Endothelial cell of umbilical vein (primary cell): ENCODE results near the gene TMEM127. TPM values are rescaled to one million over a fixed set of nuclear protein-coding genes. Genes with fewer than 3 reads are reported as not detected.
"Not testable (repeated sequence)": the region's sequence is repeated elsewhere in the genome, so short reads cannot be mapped to it uniquely, and the experiment has no call there.

Experiments
- BruUV-seq: library from RNA; stranded (reverse); fragments of 400-500 nt; replicated peaks from 2 replicates; lab custom pipeline; 2021; lab: Mats Ljungman, UMichigan
- CTCF ChIA-PET: fragments of 300-600, 350-600 bp; sonication (Branson Sonifier 250); formaldehyde crosslinking; loops from one replicate; lab custom pipeline; 2021; ENCODE audit warnings: antibody characterized with exemption, inconsistent platforms; lab: Charles Lee
- POLR2A ChIA-PET: fragments of 300-600, 350-600 bp; sonication (Branson Sonifier 250); formaldehyde crosslinking; loops from one replicate; lab custom pipeline; 2021; ENCODE audit warnings: antibody characterized with exemption, inconsistent platforms; lab: Charles Lee
- DNase-seq: peaks from one replicate; pipeline ENCODE4 v3.0.0-alpha.2; 2011; ENCODE audit warnings: low read depth, low spot score
- FAIRE-seq: peaks from 2 replicates; lab custom pipeline; 2011; peaks lifted over from hg19 to GRCh38; lab: Jason Lieb, UNC
- H2AFZ ChIP-seq: 2 replicates; pipeline ENCODE4 v1.6.0; 2012; ENCODE audit warnings: low read depth, low read length, control low read depth, inconsistent platforms
- H3K27ac ChIP-seq: 2 replicates; pipeline ENCODE4 v1.5.1; 2011; ENCODE audit warnings: low read depth, mild to moderate bottlenecking, control low read depth, low read length, moderate library complexity; ENCODE audit not compliant: insufficient read depth
- H3K27me3 ChIP-seq, 2 experiments: 2 replicates each; pipeline versions ENCODE4 v1.6.0 to v1.6.1; 2011; ENCODE audit warnings: low read length in 2 of 2, mixed read lengths in 1 of 2; ENCODE audit not compliant: control insufficient read depth in 2 of 2, insufficient read depth in 2 of 2
- H3K36me3 ChIP-seq, 2 experiments: 2 replicates in 1 of 2; 3 replicates in 1 of 2; pipeline ENCODE4 v1.5.1; 2011; ENCODE audit warnings: low read length in 2 of 2, mild to moderate bottlenecking in 1 of 2, moderate library complexity in 1 of 2; ENCODE audit not compliant: control insufficient read depth in 2 of 2, insufficient read depth in 2 of 2; ENCODE audit errors: extremely low read depth in 1 of 2
- H3K4me1 ChIP-seq: 3 replicates; pipeline ENCODE4 v1.5.1; 2011; ENCODE audit warnings: mild to moderate bottlenecking, low read length; ENCODE audit not compliant: control insufficient read depth, insufficient read depth; ENCODE audit errors: extremely low read depth
- H3K4me2 ChIP-seq: 2 replicates; pipeline ENCODE4 v1.6.1; 2011; ENCODE audit warnings: low read length, control low read depth, mixed read lengths; ENCODE audit not compliant: insufficient read depth
- H3K4me3 ChIP-seq, 3 experiments: fragments of 200-600 bp in 1 of 3; sonication (generic), shearing (Covaris generic) in 1 of 3; replicated peaks in 1 of 3; 2 replicates each; pipeline ENCODE4 v1.5.1; 2011 to 2016; ENCODE audit warnings: control low read depth in 3 of 3, low read length in 3 of 3, mild to moderate bottlenecking in 2 of 3, inconsistent platforms in 1 of 3, low read depth in 1 of 3, moderate library complexity in 1 of 3; ENCODE audit not compliant: insufficient read depth in 1 of 3
- H3K79me2 ChIP-seq: 2 replicates; pipeline ENCODE4 v1.6.0; 2012; ENCODE audit warnings: low read length, inconsistent platforms; ENCODE audit not compliant: control insufficient read depth, insufficient read depth
- H3K9ac ChIP-seq: replicated peaks from 2 replicates; pipeline ENCODE3; 2011; ENCODE audit warnings: low read length, control low read depth; ENCODE audit not compliant: insufficient read depth; ENCODE audit errors: extremely low read depth
- H3K9me1 ChIP-seq: replicated peaks from 3 replicates; pipeline ENCODE4 v1.6.0; 2011; ENCODE audit warnings: mild to moderate bottlenecking, low read length; ENCODE audit not compliant: control insufficient read depth, insufficient read depth; ENCODE audit errors: extremely low read depth
- H3K9me3 ChIP-seq: replicated peaks from 2 replicates; pipeline ENCODE4 v1.5.1; 2012; ENCODE audit warnings: low read length, inconsistent platforms; ENCODE audit not compliant: control insufficient read depth, insufficient read depth
- H4K20me1 ChIP-seq: replicated peaks from 2 replicates; pipeline ENCODE3; 2011; ENCODE audit warnings: mild to moderate bottlenecking, low read length; ENCODE audit not compliant: control insufficient read depth, insufficient read depth; ENCODE audit errors: extremely low read depth
- EZH2 ChIP-seq: IDR thresholded peaks from 2 replicates; pipeline ENCODE4 v1.6.1; 2012; ENCODE audit warnings: borderline replicate concordance, low read depth, mild to moderate bottlenecking, moderate library complexity, low read length, inconsistent platforms; ENCODE audit not compliant: severe bottlenecking
- JUN ChIP-seq: IDR thresholded peaks from 2 replicates; pipeline ENCODE4 v1.6.1; 2011; ENCODE audit warnings: borderline replicate concordance, low read depth; ENCODE audit not compliant: insufficient read length, insufficient read depth
- dilution Hi-C: fragments of 300-500 bp; cut with MboI; formaldehyde crosslinking; loops from one replicate; pipeline ENCODE4 v1.15.0; 2019; ENCODE audit warnings: low sequenced_read_pairs; ENCODE audit not compliant: extremely low pct_ligation_motif_present
- intact Hi-C: fragments of 100-400 bp; cut with micrococcal nuclease; formaldehyde crosslinking; loops from one replicate; pipeline ENCODE4 v1.10.0; 2022
- polyA plus RNA-seq, 4 experiments: library from polyadenylated mRNA; depleted of rRNA in 3 of 4; stranded (reverse) in 3 of 4; unstranded in 1 of 4; fragments of >200 nt; gene quantifications; 2 replicates each; pipeline versions ENCODE4 v1.2.1 to v1.2.3, GENCODE V29; 2011 to 2012; ENCODE audit warnings: missing spikeins in 1 of 4
- total RNA-seq: library from RNA; stranded (reverse); gene quantifications from 2 replicates; pipeline ENCODE4 v1.2.3, GENCODE V29; 2021

The TMEM127 gene
- total and polyA plus RNA-seq, 2 donors (not counting 3 experiments of a cell fraction or from before 2014, with no cell fraction given): 48.4 to 75.7 TPM

- no peak overlapping the region for H2AFZ ChIP-seq
- no peaks in the 10 kb centered on the region for H3K4me1 ChIP-seq
- no TSS peak for BruUV-seq
- no peak overlapping the region for H3K4me2 ChIP-seq
- H4K20me1 ChIP-seq: no peaks in the 10 kb centered on the region
- dilution Hi-C loops (no loop called here), intact Hi-C loops (no loop called here)
- H3K9me3 ChIP-seq: no peaks in the 10 kb centered on the region
- no peaks in the 10 kb centered on the region for H3K27me3 ChIP-seq
- H3K9me1 ChIP-seq: no peaks in the 10 kb centered on the region
- POLR2A ChIA-PET: interaction anchor here (2.0 kb wide), 1 partner anchor 17 kb away, joined by 5 read pairs; the partner anchor contains the start of gene STARD7
- FAIRE-seq (no peak), DNase-seq (no peak)
- no peaks in the 10 kb centered on the region for H3K36me3 ChIP-seq
- TF ChIP-seq JUN (no peak), EZH2 (no peak)
- H3K79me2 ChIP-seq: no peaks in the 10 kb centered on the region
- CTCF ChIA-PET: interaction anchor here (1.5 kb wide), 1 partner anchor 108 kb away, joined by 3 read pairs; no protein-coding TSS in a partner anchor
- no peak overlapping the region for H3K27ac ChIP-seq
- H3K9ac ChIP-seq: no peak overlapping the region
- no peak overlapping the region for H3K4me3 ChIP-seq
Measured at GRCh38 chr2:96225016-96225533, 40.7 kb downstream of the TMEM127 start.

- H3K4me1 ChIP-seq, H3K9me3 ChIP-seq, BruUV-seq, H3K27ac ChIP-seq, POLR2A ChIA-PET, H3K9ac ChIP-seq, H3K36me3 ChIP-seq, FAIRE-seq, CTCF ChIA-PET, H3K27me3 ChIP-seq, intact Hi-C loops, H3K79me2 ChIP-seq, H3K4me2 ChIP-seq, DNase-seq, H3K4me3 ChIP-seq, H3K9me1 ChIP-seq, H2AFZ ChIP-seq, dilution Hi-C loops, H4K20me1 ChIP-seq: not testable (repeated sequence)
Measured at GRCh38 chr2:96221106-96221505, 44.7 kb downstream of the TMEM127 start.

GRCh38 chr2:96219959-96220358, 45.8 kb downstream of the TMEM127 start:
- H3K27me3 ChIP-seq, H3K9ac ChIP-seq, H4K20me1 ChIP-seq, H3K9me3 ChIP-seq, H3K4me2 ChIP-seq, DNase-seq, CTCF ChIA-PET, H3K36me3 ChIP-seq, H2AFZ ChIP-seq, H3K9me1 ChIP-seq, H3K4me3 ChIP-seq, dilution Hi-C loops, FAIRE-seq, H3K79me2 ChIP-seq, BruUV-seq, H3K27ac ChIP-seq, H3K4me1 ChIP-seq, POLR2A ChIA-PET, intact Hi-C loops: not testable (repeated sequence)
